IMR-90 (cell line): ENCODE measurements around the gene PMAIP1. TPM values are rescaled to one million over a fixed set of nuclear protein-coding genes. Genes with fewer than 3 reads are reported as not detected.

ENCODE experiments used
- ATAC-seq: fragments of 200-7000 bp; cut with Tn5 transposase; 2 replicates; pipeline ENCODE4 v1.9.1; 2020; ENCODE audit warnings: low read depth, mild to moderate bottlenecking, moderate library complexity
- BruUV-seq: library from RNA; stranded (reverse); fragments of 400-500 nt; replicated peaks from 2 replicates; lab custom pipeline; 2021; lab: Mats Ljungman, UMichigan
- CTCF ChIA-PET: fragments of 300-600 bp; formaldehyde crosslinking; extraction: SDS; loops from one replicate; lab custom pipeline; 2021; ENCODE audit warnings: antibody characterized with exemption; lab: Yijun Ruan, JAX
- POLR2A ChIA-PET: fragments of 300-600 bp; sonication (Branson Sonifier 250); formaldehyde crosslinking; loops from one replicate; lab custom pipeline; 2022; ENCODE audit warnings: antibody characterized with exemption; ENCODE audit not compliant: unreplicated experiment; lab: Charles Lee
- DNase-seq: peaks from one replicate; pipeline ENCODE4 v3.0.0; 2013
- H2AFZ ChIP-seq: replicated peaks from 2 replicates; pipeline ENCODE3; 2013; ENCODE audit warnings: low read length, mild to moderate bottlenecking; ENCODE audit not compliant: poor library complexity
- H2AK5ac ChIP-seq: 2 replicates; pipeline ENCODE4 v1.6.1; 2013; ENCODE audit warnings: low read depth, low read length, inconsistent platforms
- H2AK9ac ChIP-seq: replicated peaks from 2 replicates; pipeline ENCODE3; 2013; ENCODE audit warnings: mild to moderate bottlenecking, low read depth, low read length, moderate library complexity; ENCODE audit not compliant: poor library complexity
- H2BK120ac ChIP-seq: 2 replicates; pipeline ENCODE4 v1.6.1; 2013; ENCODE audit warnings: low read depth, low read length, inconsistent platforms
- H2BK15ac ChIP-seq: 3 replicates; pipeline ENCODE4 v1.6.1; 2013; ENCODE audit warnings: low read depth, low read length, inconsistent platforms
- H2BK20ac ChIP-seq: 2 replicates; pipeline ENCODE4 v1.6.1; 2013; ENCODE audit warnings: low read depth, mild to moderate bottlenecking, inconsistent platforms, low read length, moderate library complexity
- H2BK5ac ChIP-seq: 2 replicates; pipeline ENCODE4 v1.6.1; 2013; ENCODE audit warnings: mild to moderate bottlenecking, low read depth, low read length, inconsistent platforms; ENCODE audit not compliant: poor library complexity, severe bottlenecking
- H3K14ac ChIP-seq: replicated peaks from 2 replicates; pipeline ENCODE4 v1.6.1; 2013; ENCODE audit warnings: low read depth, low read length, inconsistent platforms
- H3K18ac ChIP-seq: 2 replicates; pipeline ENCODE4 v1.6.1; 2013; ENCODE audit warnings: low read depth, low read length, control low read depth
- H3K23ac ChIP-seq: 2 replicates; pipeline ENCODE4 v1.6.1; 2013; ENCODE audit warnings: low read depth, low read length, inconsistent platforms
- H3K27ac ChIP-seq: 2 replicates; pipeline ENCODE4 v1.5.1; 2013; ENCODE audit warnings: mild to moderate bottlenecking, control low read depth, low read length; ENCODE audit not compliant: insufficient read depth
- H3K27me3 ChIP-seq: 2 replicates; pipeline ENCODE4 v1.6.1; 2013; ENCODE audit warnings: low read length; ENCODE audit not compliant: control insufficient read depth, insufficient read depth
- H3K36me3 ChIP-seq: 2 replicates; pipeline ENCODE4 v1.6.1; 2013; ENCODE audit warnings: low read length, mixed read lengths; ENCODE audit not compliant: control insufficient read depth, insufficient read depth
- H3K4ac ChIP-seq: 2 replicates; pipeline ENCODE4 v1.6.1; 2013; ENCODE audit warnings: low read depth, low read length, inconsistent platforms
- H3K4me1 ChIP-seq: 2 replicates; pipeline ENCODE4 v1.6.1; 2013; ENCODE audit warnings: low read length, mixed read lengths; ENCODE audit not compliant: control insufficient read depth, insufficient read depth
- H3K4me2 ChIP-seq: 2 replicates; pipeline ENCODE4 v1.6.1; 2013; ENCODE audit warnings: low read depth, mild to moderate bottlenecking, control low read depth, low read length, moderate library complexity
- H3K4me3 ChIP-seq: 2 replicates; pipeline ENCODE4 v1.5.1; 2013; ENCODE audit warnings: low read depth, mild to moderate bottlenecking, control low read depth, low read length, moderate library complexity; ENCODE audit not compliant: insufficient read depth
- H3K56ac ChIP-seq: 2 replicates; pipeline ENCODE4 v1.6.1; 2013; ENCODE audit warnings: low read length, inconsistent platforms; ENCODE audit not compliant: insufficient read depth; ENCODE audit errors: extremely low read depth
- H3K79me1 ChIP-seq, 2 experiments: 2 replicates each; pipeline ENCODE4 v1.6.1; 2013; ENCODE audit warnings: low read length in 2 of 2, inconsistent platforms in 1 of 2, low read depth in 1 of 2
- H3K9ac ChIP-seq: 2 replicates; pipeline ENCODE4 v1.6.1; 2013; ENCODE audit warnings: low read depth, low read length, control low read depth
- H3K9me1 ChIP-seq: 2 replicates; pipeline ENCODE4 v1.6.1; 2013; ENCODE audit warnings: low read length, inconsistent platforms; ENCODE audit not compliant: insufficient read depth
- H3K9me3 ChIP-seq: 2 replicates; pipeline ENCODE4 v1.6.1; 2013; ENCODE audit warnings: low read length; ENCODE audit not compliant: control insufficient read depth, insufficient read depth
- H4K20me1 ChIP-seq: 2 replicates; pipeline ENCODE4 v1.6.1; 2013; ENCODE audit warnings: low read length, inconsistent platforms; ENCODE audit not compliant: insufficient read depth
- H4K5ac ChIP-seq: 2 replicates; pipeline ENCODE4 v1.6.1; 2013; ENCODE audit warnings: mild to moderate bottlenecking, low read depth, low read length, control low read depth
- H4K8ac ChIP-seq, 2 experiments: 2 replicates each; pipeline ENCODE4 v1.6.1; 2013; ENCODE audit warnings: low read depth in 2 of 2, low read length in 2 of 2, control low read depth in 1 of 2, inconsistent platforms in 1 of 2
- H4K91ac ChIP-seq: 2 replicates; pipeline ENCODE4 v1.6.1; 2013; ENCODE audit warnings: low read depth, low read length, inconsistent platforms; ENCODE audit not compliant: insufficient read depth
- CEBPB ChIP-seq: IDR thresholded peaks from 2 replicates; pipeline ENCODE4 v1.6.1; 2012; ENCODE audit warnings: low read depth, low read length, improper control_type of control experiment
- CTCF ChIP-seq: conservative IDR thresholded peaks from 2 replicates; pipeline ENCODE4 v1.5.1; 2012; ENCODE audit warnings: mild to moderate bottlenecking, low read depth, low read length, improper control_type of control experiment
- ELK1 ChIP-seq: fragments of 150-350 bp; IDR thresholded peaks from 2 replicates; pipeline ENCODE4 v1.6.1; 2016; ENCODE audit warnings: low read depth, mild to moderate bottlenecking, low read length, moderate library complexity, borderline replicate concordance
- MAZ ChIP-seq: IDR thresholded peaks from 2 replicates; pipeline ENCODE4 v1.6.1; 2012; ENCODE audit warnings: low read depth, mild to moderate bottlenecking, low read length, improper control_type of control experiment, moderate library complexity, borderline replicate concordance
- RFX5 ChIP-seq: IDR thresholded peaks from 2 replicates; pipeline ENCODE4 v1.8.0; 2012; ENCODE audit warnings: low read depth, mild to moderate bottlenecking, low read length, moderate library complexity
- WGBS, 2 experiments: methylation state at CpG; one replicate each; pipeline versions ENCODE4 v1.1.5 to v1.1.7; 2013; ENCODE audit warnings: missing lambda C conversion rate in 2 of 2; ENCODE audit not compliant: insufficient read length in 1 of 2; ENCODE audit errors: extremely low coverage in 2 of 2; 5-methylcytosine and 5-hydroxymethylcytosine counted together
- dilution Hi-C: fragments of 300-500 bp; cut with HindIII; formaldehyde crosslinking; loops from one replicate; pipeline ENCODE4 v1.14.3; 2018; ENCODE audit warnings: low sequenced_read_pairs; ENCODE audit not compliant: unreplicated experiment
- in situ Hi-C: fragments of 300-500 bp; cut with MboI; formaldehyde crosslinking; loops from 3 replicates; pipeline ENCODE4 v1.14.3; 2019; ENCODE audit warnings: low sequenced_read_pairs, inconsistent platforms, mixed read lengths
- intact Hi-C: fragments of 100-400 bp; cut with micrococcal nuclease; formaldehyde crosslinking; loops from 2 replicates; pipeline ENCODE4 v1.10.0; 2022
- polyA plus RNA-seq, 3 experiments: library from polyadenylated mRNA; depleted of rRNA; stranded (reverse); fragments of >200 nt; gene quantifications; 2 replicates each; pipeline ENCODE4 v1.2.3, GENCODE V29; 2012; ENCODE audit warnings: low replicate concordance in 1 of 3
- total RNA-seq: library from RNA; depleted of rRNA; stranded (reverse); fragments of >200 nt; gene quantifications from 2 replicates; pipeline ENCODE4 v1.2.3, GENCODE V29; 2012

Gene PMAIP1
- total and polyA plus RNA-seq, 2 of the 4 experiments (the other 2 are of a cell fraction): 14.0 to 30.1 TPM

GRCh38 chr18:59861963-59862819 lies 37.6 kb upstream of the PMAIP1 start:
- intact Hi-C loops: loop anchor here (5.0 kb wide), 1 partner anchor 40 kb away; no protein-coding TSS in a partner anchor
- H3K27me3 ChIP-seq: peaks cover 2% of the 10 kb centered on the region; the same call in 1 of the 2 replicates
- no TSS peak for BruUV-seq
- ATAC-seq (no peak), DNase-seq (no peak)
- dilution Hi-C loops: no loop called here
- ChIA-PET POLR2A (no interaction called here), CTCF (no interaction called here)
- H3K9ac ChIP-seq: no peak overlapping the region
- no peaks in the 10 kb centered on the region for H3K79me1 ChIP-seq
- H4K20me1 ChIP-seq: no peaks in the 10 kb centered on the region
- no peak overlapping the region for H2BK120ac ChIP-seq
- H4K5ac ChIP-seq: no peak overlapping the region
- H3K4me1 ChIP-seq: no peaks in the 10 kb centered on the region
- in situ Hi-C loops: no loop called here
- H2BK5ac ChIP-seq: no peak overlapping the region
- no peak overlapping the region for H3K56ac ChIP-seq
- H4K91ac ChIP-seq: no peak overlapping the region
- no peak overlapping the region for H3K4ac ChIP-seq
- no peak for TF ChIP-seq CEBPB
- TF ChIP-seq CTCF: no peak
- TF ChIP-seq ELK1: no peak
- TF ChIP-seq RFX5: no peak
- no peak for TF ChIP-seq MAZ
- H2BK20ac ChIP-seq: no peak overlapping the region
- no peak overlapping the region for H3K14ac ChIP-seq
- no peak overlapping the region for H2AFZ ChIP-seq
- no peak overlapping the region for H3K18ac ChIP-seq
- H3K23ac ChIP-seq: no peak overlapping the region
- H2BK15ac ChIP-seq: no peak overlapping the region
- no peaks in the 10 kb centered on the region for H3K9me3 ChIP-seq
- H4K8ac ChIP-seq: no peak overlapping the region
- H2AK9ac ChIP-seq: no peak overlapping the region
- no peaks in the 10 kb centered on the region for H3K36me3 ChIP-seq
- H3K4me2 ChIP-seq: no peak overlapping the region
- no CpG with 5 or more reads among the region's 7 CpGs for WGBS, 2 experiments
- no peak overlapping the region for H2AK5ac ChIP-seq
- 0 out of 2 replicates have a peak, but pooled peaks cover 5% of the 10 kb centered on the region for H3K9me1 ChIP-seq
- H3K4me3 ChIP-seq: no peak overlapping the region
- no peak overlapping the region for H3K27ac ChIP-seq
